Mammary epithelial cell (primary cell): ENCODE measurements around the gene ARHGEF19.

Source experiments
- CTCF ChIP-seq, 2 donors: IDR thresholded peaks in 1 of 2; conservative IDR thresholded peaks in 1 of 2; 2 replicates each; pipeline ENCODE4 v1.5.1; 2011 to 2012; ENCODE audit warnings: inconsistent platforms in 2 of 2, low read length in 2 of 2, mild to moderate bottlenecking in 2 of 2, control low read depth in 1 of 2, low read depth in 1 of 2; ENCODE audit not compliant: insufficient read depth in 1 of 2; ENCODE audit errors: extremely low read depth in 1 of 2
- EZH2 ChIP-seq: IDR thresholded peaks from 2 replicates; pipeline ENCODE4 v1.6.1; 2012; ENCODE audit warnings: low read length, inconsistent platforms, borderline replicate concordance

DNA sequence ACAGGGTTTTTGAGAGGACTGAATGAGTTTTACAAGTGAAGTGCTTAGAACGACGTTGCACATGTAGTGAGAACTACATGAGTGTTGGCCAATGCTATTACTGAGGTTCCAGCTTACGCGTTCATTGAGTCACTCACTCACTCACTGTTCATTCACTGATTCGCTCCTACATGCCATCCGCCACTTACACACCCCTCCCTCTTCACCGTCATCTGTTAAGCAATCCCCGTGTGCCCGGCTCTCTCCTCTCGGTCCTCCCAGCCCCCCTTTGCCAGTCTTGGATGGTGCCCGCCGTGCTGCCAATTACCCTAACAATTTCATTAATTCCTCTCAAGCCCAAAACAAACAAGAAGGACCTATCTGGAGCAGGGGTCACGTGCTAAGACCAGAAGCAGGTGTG, 29.3 kb downstream of the ARHGEF19 start:
- TF ChIP-seq CTCF (conservative IDR thresholded peaks at IDR 0.05 in 1 of 2, IDR thresholded peaks at IDR 0.05 in 1 of 2; ENCODE audit: extremely low read depth in 1 of 2, insufficient read depth in 1 of 2, low read depth in 1 of 2, low read length in 2 of 2) (no peak), EZH2 (no peak)
